Measurements from ENCODE around the gene NUBP2. TPM values are rescaled to one million over a fixed set of nuclear protein-coding genes. Genes with fewer than 3 reads are reported as not detected.

The NUBP2 gene
- total RNA-seq, 1 experiment from 2014 or later: 95.1 TPM

GRCh38 chr16:1788095-1788707 is 5.4 kb downstream of the NUBP2 start:
- no peaks in the 10 kb centered on the region for H4K20me1 ChIP-seq (ENCODE audit: low read length)
- no peaks in the 10 kb centered on the region; the same call in 1 of the 2 replicates for H3K4me1 ChIP-seq (ENCODE audit: insufficient read depth, low read length)
- H3K9me3 ChIP-seq (ENCODE audit: low read length): no peaks in the 10 kb centered on the region
- TF ChIP-seq EZH2phosphoT487 (IDR thresholded peaks at IDR 0.05; ENCODE audit: borderline replicate concordance, low read length) (no peak), CTCF (conservative IDR thresholded peaks at IDR 0.05; ENCODE audit: low read depth, low read length) (no peak), EZH2 (IDR thresholded peaks at IDR 0.05; ENCODE audit: low read length, unreplicated experiment) (no peak)
- no peak overlapping the region for H2AFZ ChIP-seq (ENCODE audit: low read length)
- intact Hi-C loops (cut with micrococcal nuclease): no loop called here
- no peak overlapping the region for H3K4me3 ChIP-seq (ENCODE audit: low read length)
- no peak overlapping the region for H3K9ac ChIP-seq (ENCODE audit: low read length)
- DNase-seq (no peak), ATAC-seq (no peak)
- H3K79me2 ChIP-seq (ENCODE audit: low read length): peaks cover 34% of the 10 kb centered on the region
- H3K36me3 ChIP-seq (ENCODE audit: low read depth, low read length): no peaks in the 10 kb centered on the region
- no peaks in the 10 kb centered on the region for H3F3A ChIP-seq (ENCODE audit: low read length, unreplicated experiment)
- no peak overlapping the region for H3K27ac ChIP-seq (ENCODE audit: low read length)
- ChIA-PET CTCF (no interaction called here), POLR2A (ENCODE audit: unreplicated experiment) (no interaction called here)
- no peaks in the 10 kb centered on the region for H3K27me3 ChIP-seq (ENCODE audit: low read length)
- BruUV-seq (replicated peaks): no TSS peak
- no peaks in the 10 kb centered on the region for H3K9me2 ChIP-seq (replicated peaks; ENCODE audit: low read length)
- H3K4me2 ChIP-seq (ENCODE audit: low read length): no peak overlapping the region

GRCh38 chr16:1788708-1789100 is 5.9 kb downstream of the NUBP2 start:
- Histone ChIP-seq H3K36me3 (ENCODE audit: low read depth, low read length) (no peaks in the 10 kb centered on the region), H3K79me2 (ENCODE audit: low read length) (peaks cover 29% of the 10 kb centered on the region), H3K4me3 (ENCODE audit: low read length) (no peak overlapping the region), H3K4me2 (ENCODE audit: low read length) (no peak overlapping the region), H2AFZ (ENCODE audit: low read length) (no peak overlapping the region), H3K9me3 (ENCODE audit: low read length) (no peaks in the 10 kb centered on the region), H3K9me2 (replicated peaks; ENCODE audit: low read length) (no peaks in the 10 kb centered on the region), H3K27me3 (ENCODE audit: low read length) (no peaks in the 10 kb centered on the region), H3K9ac (ENCODE audit: low read length) (no peak overlapping the region), H3K4me1 (ENCODE audit: insufficient read depth, low read length) (no peaks in the 10 kb centered on the region; the same call in 1 of the 2 replicates), H4K20me1 (ENCODE audit: low read length) (no peaks in the 10 kb centered on the region), H3F3A (ENCODE audit: low read length, unreplicated experiment) (no peaks in the 10 kb centered on the region), H3K27ac (ENCODE audit: low read length) (no peak overlapping the region)
- no peak for TF ChIP-seq CTCF (conservative IDR thresholded peaks at IDR 0.05; ENCODE audit: low read depth, low read length)
- TF ChIP-seq EZH2phosphoT487 (IDR thresholded peaks at IDR 0.05; ENCODE audit: borderline replicate concordance, low read length): no peak
- no peak for TF ChIP-seq EZH2 (IDR thresholded peaks at IDR 0.05; ENCODE audit: low read length, unreplicated experiment)
- intact Hi-C loops (cut with micrococcal nuclease): no loop called here
- CTCF ChIA-PET: no interaction called here
- BruUV-seq (replicated peaks): no TSS peak
- ATAC-seq (no peak), DNase-seq (no peak)
- POLR2A ChIA-PET (ENCODE audit: unreplicated experiment): no interaction called here

- H3K9me3 ChIP-seq (ENCODE audit: low read length): no peaks in the 10 kb centered on the region
- no TSS peak for BruUV-seq (replicated peaks)
- H3K9me2 ChIP-seq (replicated peaks; ENCODE audit: low read length): no peaks in the 10 kb centered on the region
- H2AFZ ChIP-seq (ENCODE audit: low read length): no peak overlapping the region
- no peaks in the 10 kb centered on the region for H4K20me1 ChIP-seq (ENCODE audit: low read length)
- intact Hi-C loops (cut with micrococcal nuclease): no loop called here
- peaks cover 20% of the 10 kb centered on the region for H3K79me2 ChIP-seq (ENCODE audit: low read length)
- DNase-seq (no peak), ATAC-seq (no peak)
- no peak for TF ChIP-seq EZH2 (IDR thresholded peaks at IDR 0.05; ENCODE audit: low read length, unreplicated experiment)
- H3K4me3 ChIP-seq (ENCODE audit: low read length): no peak overlapping the region
- H3F3A ChIP-seq (ENCODE audit: low read length, unreplicated experiment): no peaks in the 10 kb centered on the region
- ChIA-PET POLR2A (ENCODE audit: unreplicated experiment) (no interaction called here), CTCF (no interaction called here)
- no peaks in the 10 kb centered on the region for H3K4me1 ChIP-seq (ENCODE audit: insufficient read depth, low read length)
- no peaks in the 10 kb centered on the region for H3K27me3 ChIP-seq (ENCODE audit: low read length)
- no peaks in the 10 kb centered on the region for H3K36me3 ChIP-seq (ENCODE audit: low read depth, low read length)
- H3K9ac ChIP-seq (ENCODE audit: low read length): no peak overlapping the region
- no peak overlapping the region for H3K27ac ChIP-seq (ENCODE audit: low read length)
- H3K4me2 ChIP-seq (ENCODE audit: low read length): no peak overlapping the region
These were observed 6.9 kb downstream of the NUBP2 start for GRCh38 chr16:1789643-1790045.

Data from PC-3 (cell line).